Right renal pelvis (tissue), 4 donors: Measurements from ENCODE around the gene LGALSL. TPM values are rescaled to one million over a fixed set of nuclear protein-coding genes. Genes with fewer than 3 reads are reported as not detected.

Experiments
- DNase-seq, 4 donors: peaks; one replicate each; pipeline ENCODE4 v3.0.0-alpha.2; 2013; ENCODE audit warnings: low read depth in 4 of 4, low spot score in 3 of 4, missing footprints in 1 of 4
- polyA plus RNA-seq, 4 donors: library from polyadenylated mRNA; unstranded; fragments of 120-200 nt; gene quantifications; one replicate each; pipeline ENCODE4 v1.2.1, GENCODE V29; 2013; ENCODE audit not compliant: insufficient read length in 4 of 4

Gene LGALSL
- polyA plus RNA-seq, 4 donors, result 33.0 to 49.3 (median 42.7) TPM

GRCh38 chr2:64470071-64470470 lies 16.1 kb downstream of the LGALSL start:
- no peak for DNase-seq

DNA sequence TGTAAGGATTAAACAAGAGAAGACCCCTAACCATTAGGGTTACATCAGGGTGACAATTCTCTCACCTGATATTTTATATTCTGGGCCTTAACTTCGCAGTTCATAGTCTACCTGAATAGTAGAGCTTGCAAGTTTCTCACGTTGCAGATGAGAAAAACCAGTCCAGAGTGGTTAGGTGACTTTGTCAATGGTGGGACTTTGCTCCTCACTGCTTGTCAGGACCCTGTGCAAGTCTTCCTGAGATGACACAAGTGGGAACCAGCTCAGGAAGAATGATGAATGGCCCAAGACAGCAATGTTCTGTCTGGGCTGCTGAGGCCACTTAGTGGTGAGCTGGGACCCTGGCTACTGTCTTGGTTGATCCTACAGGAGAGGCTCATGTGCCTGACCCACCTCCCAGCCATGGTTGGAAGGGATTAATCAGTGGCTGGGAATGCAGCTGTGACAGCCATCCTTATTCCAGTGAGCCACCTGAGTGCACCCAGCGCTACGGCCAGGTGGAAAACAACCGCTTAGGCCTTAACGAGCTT lies 16.9 kb downstream of the LGALSL start:
- no peak for DNase-seq

DNA sequence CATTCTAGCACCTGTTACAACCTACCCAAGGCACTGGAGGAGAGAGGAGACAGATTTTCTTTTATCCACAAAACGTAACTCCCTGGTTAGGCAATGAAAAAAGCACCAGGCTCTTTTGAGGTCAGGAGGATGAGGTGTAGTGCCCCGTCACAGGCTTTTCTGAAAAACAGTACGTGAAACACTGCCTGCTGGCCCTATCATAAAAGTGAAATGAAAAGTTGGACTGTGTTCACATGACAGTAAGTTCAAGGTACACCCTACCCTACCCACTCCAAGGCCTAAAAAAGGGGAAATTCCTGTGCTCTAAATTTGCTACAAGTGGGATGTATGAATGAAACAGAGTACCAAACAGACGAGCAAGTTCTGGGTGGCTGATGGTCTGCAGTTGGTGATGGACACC lies 17.6 kb downstream of the LGALSL start:
- no peak for DNase-seq

DNA sequence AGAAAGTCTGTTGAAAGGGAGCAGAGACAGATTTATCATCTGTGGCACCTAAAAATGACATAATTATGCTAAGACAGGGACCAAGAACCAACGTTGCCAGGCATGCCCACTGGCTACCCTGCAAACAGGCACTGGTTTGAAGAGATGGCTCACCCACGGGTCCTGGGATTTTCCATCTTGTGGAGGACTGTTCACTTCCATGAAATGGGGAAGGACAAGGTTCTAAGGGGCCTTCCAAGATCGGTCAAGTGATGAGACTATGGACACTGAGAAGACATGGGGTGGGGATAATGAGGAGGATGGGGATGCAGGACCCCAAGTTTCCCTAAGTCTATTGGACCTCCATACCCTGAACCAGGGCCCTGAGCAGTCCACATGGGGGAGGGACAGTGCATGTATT lies 18.9 kb downstream of the LGALSL start:
- no peak for DNase-seq

DNA sequence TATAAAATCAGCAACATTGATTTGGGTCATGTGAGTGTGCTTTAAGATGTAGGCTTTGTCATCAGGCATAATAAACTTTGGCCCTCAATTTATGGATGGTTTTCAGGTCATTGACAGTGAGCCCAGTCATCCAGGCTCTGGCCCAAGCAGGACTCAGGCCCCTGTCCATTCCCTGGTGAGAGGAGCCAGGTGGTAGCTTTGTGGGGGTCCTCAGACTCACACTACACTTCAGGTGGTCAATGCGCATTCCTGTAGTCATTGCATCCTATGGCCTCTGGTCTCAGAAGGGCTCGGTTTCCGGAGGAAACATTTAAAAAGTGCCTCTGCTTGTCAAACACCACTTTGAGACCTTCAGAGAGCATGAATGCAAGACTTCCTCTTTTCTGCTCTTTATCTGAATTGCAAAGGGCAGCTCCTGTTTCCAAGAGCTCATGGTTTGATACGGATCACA lies 20.2 kb downstream of the LGALSL start:
- no peak for DNase-seq

GRCh38 chr2:64474636-64475035 lies 20.7 kb downstream of the LGALSL start:
- DNase-seq, result no peak

GRCh38 chr2:64477037-64477436 lies 23.1 kb downstream of the LGALSL start:
- DNase-seq, result no peak

GRCh38 chr2:64477979-64478378 lies 24.0 kb downstream of the LGALSL start:
- DNase-seq, result no peak

- DNase-seq, result no peak
These were observed 24.7 kb downstream of the LGALSL start for GRCh38 chr2:64478502-64479230.

GRCh38 chr2:64479259-64480117 lies 25.5 kb downstream of the LGALSL start:
- DNase-seq, result no peak

DNA sequence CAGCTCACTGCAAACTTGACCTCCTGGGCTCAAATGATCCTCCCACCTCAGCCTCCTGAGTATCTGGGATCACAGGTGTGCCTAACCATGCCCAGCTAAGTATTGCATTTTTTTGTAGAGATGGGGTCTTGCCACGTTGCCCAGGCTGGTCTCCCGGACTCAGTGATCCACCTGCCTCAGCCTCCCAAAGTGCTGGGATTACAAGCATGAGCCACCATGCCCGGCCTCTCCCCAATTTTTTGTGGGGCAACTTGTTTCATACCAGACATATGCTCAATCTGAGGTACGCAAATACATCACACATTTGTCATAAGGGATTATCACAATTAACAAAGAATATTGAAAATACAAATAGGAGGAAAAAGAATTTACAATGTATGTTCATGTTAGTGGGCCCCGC lies 27.7 kb downstream of the LGALSL start:
- DNase-seq, result no peak

- DNase-seq, result no peak
These were observed 28.3 kb downstream of the LGALSL start for GRCh38 chr2:64482243-64482642.

- no peak for DNase-seq
These were observed 29.0 kb downstream of the LGALSL start for GRCh38 chr2:64482765-64483504.

- no peak for DNase-seq
These were observed 31.4 kb downstream of the LGALSL start for GRCh38 chr2:64485331-64485730.

- no peak for DNase-seq
These were observed 32.0 kb downstream of the LGALSL start for GRCh38 chr2:64485961-64486360.

DNA sequence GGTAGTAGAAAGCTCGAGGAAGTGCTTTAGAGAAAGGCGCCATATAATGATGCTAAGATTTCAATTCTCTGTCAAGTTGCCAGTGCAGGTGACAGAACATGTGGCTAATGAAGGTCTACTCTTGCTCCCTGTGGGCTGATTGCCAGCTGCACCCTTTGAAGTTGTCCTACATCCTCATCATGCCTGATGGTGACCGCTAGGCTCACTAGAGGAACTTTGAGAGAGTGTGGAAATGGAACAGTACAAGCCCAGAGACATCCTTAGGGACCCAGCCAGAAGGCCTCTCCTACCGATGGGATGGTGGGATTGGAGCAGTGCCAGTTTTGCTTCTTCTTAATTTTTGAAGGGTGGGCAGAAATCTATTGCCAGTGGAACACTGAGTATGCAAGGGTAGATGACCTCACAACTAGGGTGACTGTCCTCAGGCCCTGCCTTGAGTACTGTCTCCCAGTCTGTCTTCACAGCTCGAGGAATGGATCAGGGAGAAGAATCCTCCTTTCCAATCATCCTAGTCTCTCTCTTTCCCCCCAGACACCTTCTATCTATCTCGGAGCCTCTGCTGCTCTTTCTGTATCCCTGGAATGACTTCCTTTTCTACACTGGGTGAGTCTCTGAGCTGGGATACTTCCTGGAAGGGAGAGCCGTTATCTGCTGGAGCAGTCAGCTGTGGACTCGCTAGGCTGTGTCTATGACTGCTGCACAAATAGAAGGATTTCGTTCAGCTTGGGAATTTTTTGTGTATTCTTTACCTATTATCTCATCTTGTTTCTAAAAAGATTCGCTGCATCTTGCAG lies 33.5 kb downstream of the LGALSL start:
- no peak for DNase-seq

DNA sequence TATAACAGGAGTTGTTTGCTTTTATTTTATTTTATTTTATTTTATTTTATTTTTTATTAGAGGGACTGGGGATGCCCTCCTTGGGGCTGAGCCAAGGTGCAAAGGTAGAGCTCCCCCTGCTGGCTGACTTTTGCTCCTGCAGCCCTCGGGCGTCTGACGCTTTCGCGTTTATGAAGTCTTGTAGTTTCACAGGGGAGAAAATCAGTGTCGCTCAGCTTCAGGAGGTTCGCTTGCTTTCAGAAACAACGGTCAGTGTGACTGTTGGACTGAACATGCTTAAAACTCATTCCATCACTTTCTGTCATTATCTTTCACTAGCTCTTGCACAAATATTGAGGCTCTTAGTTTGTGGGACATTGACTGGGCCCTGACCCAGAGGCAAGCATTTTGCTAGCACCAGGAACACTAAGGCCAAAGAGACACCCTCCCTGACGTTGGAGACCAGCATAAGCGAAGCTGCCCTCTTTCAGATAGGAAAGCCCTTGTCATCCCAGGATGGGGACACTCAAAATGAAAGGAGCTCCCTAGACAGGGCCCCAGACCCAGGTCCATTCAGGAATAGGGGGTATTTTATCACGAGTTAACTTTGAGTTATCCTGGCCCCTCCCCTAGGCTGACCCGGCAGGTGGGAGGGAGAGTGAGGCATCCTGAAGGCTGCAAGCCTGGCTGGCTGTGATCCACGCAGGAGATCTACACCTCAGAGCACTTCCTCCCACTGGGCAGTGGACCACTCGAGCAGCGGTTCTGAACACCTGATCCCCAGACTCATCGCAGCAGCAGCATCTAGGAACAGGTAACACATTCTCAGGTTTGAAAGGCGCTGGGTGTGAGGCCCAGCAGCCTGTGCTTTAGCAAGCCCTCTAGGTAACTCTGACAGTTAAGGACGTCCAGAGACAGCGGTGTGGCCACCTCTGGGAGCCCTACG lies 34.4 kb downstream of the LGALSL start:
- peak; percentile 44 to 61 (median 54) for DNase-seq

GRCh38 chr2:64489081-64489751 lies 35.3 kb downstream of the LGALSL start:
- DNase-seq, result no peak
